ENCODE data around the gene SOX12. TPM values are rescaled to one million over a fixed set of nuclear protein-coding genes. Genes with fewer than 3 reads are reported as not detected.

The SOX12 gene
- total and polyA plus RNA-seq, 4 experiments from 2014 or later, result 0.08 to 5.0 (median 2.7) TPM

GRCh38 chr20:324177-325044 is 941 bp upstream of the SOX12 start:
- Histone ChIP-seq H3K36me3 (ENCODE audit: insufficient read depth, low read length) (no peaks in the 10 kb centered on the region), H3K27ac (ENCODE audit: low read depth, low read length) (peak overlapping the region; percentile 45), H3K27me3 (ENCODE audit: insufficient read depth, low read length) (no peaks in the 10 kb centered on the region), H3K4me3 (ENCODE audit: low read length in 2 of 2) (peak overlapping the region; percentile 79 to 96), H3K4me1 (ENCODE audit: insufficient read depth, low read length) (peaks cover 25% of the 10 kb centered on the region), H3K9me3 (ENCODE audit: control insufficient read depth in 1 of 2, low read length in 2 of 2) (no peaks in the 10 kb centered on the region)
- POLR2A ChIA-PET (ENCODE audit: partially characterized antibody), result interaction anchor here (0.7 to 4.3 kb wide), 9 partner anchors 15 to 219 kb away, joined by 3 to 112 read pairs (median 3); partner anchors contain the start of genes CSNK2A1, TBC1D20 and ZCCHC3
- Mint-ChIP-seq H3K36me3 (peaks cover 0 to 1% of the 10 kb centered on the region in 2 donors), H3K4me3 (peak overlapping the region; percentile 90 to 95 (median 92)), H3K27me3 (no peaks in the 10 kb centered on the region), H3K4me1 (peaks cover 3 to 22% (median 14%) of the 10 kb centered on the region in 4 donors), H3K9me3 (no peaks in the 10 kb centered on the region), H3K27ac (peak overlapping the region; percentile 88 to 96 (median 92))
- peak; percentile 83 to 87 (median 84) for DNase-seq
- intact Hi-C loops (cut with micrococcal nuclease), result loop anchor here (1.0 kb wide), 3 partner anchors 27 to 84 kb away; partner anchors contain the start of genes C20orf96, RBCK1 and ZCCHC3
- CTCF ChIA-PET (ENCODE audit: partially characterized antibody), result interaction anchor here (0.6 to 3.1 kb wide), 6 partner anchors 12 to 154 kb away, joined by 3 to 16 read pairs (median 4); no protein-coding TSS in a partner anchor

- peak; percentile 39 to 63 (median 46) for DNase-seq
- no peaks in the 10 kb centered on the region for H3K27me3 ChIP-seq (ENCODE audit: insufficient read depth, low read length)
- H3K9me3 Mint-ChIP-seq, result no peaks in the 10 kb centered on the region
- peak overlapping the region; percentile 50 for H3K27ac ChIP-seq (ENCODE audit: low read depth, low read length)
- no peaks in the 10 kb centered on the region for H3K27me3 Mint-ChIP-seq
- no peaks in the 10 kb centered on the region for H3K9me3 ChIP-seq (ENCODE audit: control insufficient read depth in 1 of 2, low read length in 2 of 2)
- H3K36me3 ChIP-seq (ENCODE audit: insufficient read depth, low read length), result no peaks in the 10 kb centered on the region
- intact Hi-C loops (cut with micrococcal nuclease), result loop anchor here (1.0 to 2.0 kb wide), 4 partner anchors 21 to 82 kb away; partner anchors contain the start of genes C20orf96, NRSN2, RBCK1 and ZCCHC3
- H3K4me1 ChIP-seq (ENCODE audit: insufficient read depth, low read length), result peaks cover 29% of the 10 kb centered on the region
- peak overlapping the region in 5 of 7 donors; percentile 46 to 86 (median 77) for H3K27ac Mint-ChIP-seq
- H3K4me1 Mint-ChIP-seq, result peaks cover 5 to 30% (median 14%) of the 10 kb centered on the region in 4 donors
- POLR2A ChIA-PET (ENCODE audit: partially characterized antibody), result interaction anchor here (0.6 to 4.3 kb wide), 10 partner anchors 24 to 145 kb away, joined by 3 to 112 read pairs (median 4); partner anchors contain the start of genes TRIB3 and ZCCHC3
- H3K36me3 Mint-ChIP-seq, result peaks cover 0 to 1% of the 10 kb centered on the region in 2 donors
- CTCF ChIA-PET (ENCODE audit: partially characterized antibody), result no interaction called here
- H3K4me3 ChIP-seq (ENCODE audit: low read length in 2 of 2), result peak overlapping the region in 1 of 2 donors; percentile 55
- H3K4me3 Mint-ChIP-seq, result peak overlapping the region; percentile 61 to 86 (median 80)
Observed at GRCh38 chr20:325889-326644, 715 bp downstream of the SOX12 start.

- H3K27ac Mint-ChIP-seq, result peak overlapping the region in 6 of 7 donors; percentile 41 to 87 (median 66)
- Histone ChIP-seq H3K9me3 (ENCODE audit: control insufficient read depth in 1 of 2, low read length in 2 of 2) (no peaks in the 10 kb centered on the region), H3K27me3 (ENCODE audit: insufficient read depth, low read length) (no peaks in the 10 kb centered on the region), H3K4me3 (ENCODE audit: low read length in 2 of 2) (peak overlapping the region in 1 of 2 donors; percentile 41), H3K36me3 (ENCODE audit: insufficient read depth, low read length) (no peaks in the 10 kb centered on the region), H3K27ac (ENCODE audit: low read depth, low read length) (no peak overlapping the region), H3K4me1 (ENCODE audit: insufficient read depth, low read length) (peaks cover 29% of the 10 kb centered on the region)
- CTCF ChIA-PET (ENCODE audit: partially characterized antibody), result no interaction called here
- peak overlapping the region in 7 of 8 donors; percentile 64 to 75 (median 69) for H3K4me3 Mint-ChIP-seq
- POLR2A ChIA-PET (ENCODE audit: partially characterized antibody), result interaction anchor here (0.8 to 4.3 kb wide), 6 partner anchors 29 to 145 kb away, joined by 3 to 112 read pairs (median 4); partner anchors contain the start of genes TRIB3 and ZCCHC3
- peaks cover 5 to 30% (median 14%) of the 10 kb centered on the region in 4 donors for H3K4me1 Mint-ChIP-seq
- H3K36me3 Mint-ChIP-seq, result peaks cover 0 to 1% of the 10 kb centered on the region in 2 donors
- peak in 2 of 5 donors; percentile 15 to 21 for DNase-seq
- no peaks in the 10 kb centered on the region for H3K27me3 Mint-ChIP-seq
- no peaks in the 10 kb centered on the region for H3K9me3 Mint-ChIP-seq
- intact Hi-C loops (cut with micrococcal nuclease), result loop anchor here (2.0 kb wide), 1 partner anchor 20 kb away; the partner anchor contains the start of gene NRSN2
Observed at GRCh38 chr20:326645-327185, 1.4 kb downstream of the SOX12 start.

GRCh38 chr20:327186-328026 is 2.1 kb downstream of the SOX12 start:
- intact Hi-C loops (cut with micrococcal nuclease), result loop anchor here (2.0 kb wide), 1 partner anchor 19 kb away; the partner anchor contains the start of gene NRSN2
- ChIA-PET CTCF (ENCODE audit: partially characterized antibody) (interaction anchor here (0.6 kb wide), 1 partner anchor 40 kb away, joined by 3 read pairs; no protein-coding TSS in a partner anchor), POLR2A (ENCODE audit: partially characterized antibody) (interaction anchor here (1.6 kb wide), 1 partner anchor 111 kb away, joined by 3 read pairs; no protein-coding TSS in a partner anchor)

GRCh38 chr20:328027-328974 is 2.9 kb downstream of the SOX12 start:
- H3K36me3 Mint-ChIP-seq, result peaks cover 0 to 1% of the 10 kb centered on the region in 2 donors
- POLR2A ChIA-PET (ENCODE audit: partially characterized antibody), result interaction anchor here (2.6 kb wide), 1 partner anchor 30 kb away, joined by 11 read pairs; no protein-coding TSS in a partner anchor

More at GRCh38 chr20:327186-328026, 2.1 kb downstream of the SOX12 start:
- Histone ChIP-seq H3K9me3 (ENCODE audit: control insufficient read depth in 1 of 2, low read length in 2 of 2) (no peaks in the 10 kb centered on the region), H3K4me1 (ENCODE audit: insufficient read depth, low read length) (peaks cover 29% of the 10 kb centered on the region), H3K36me3 (ENCODE audit: insufficient read depth, low read length) (no peaks in the 10 kb centered on the region), H3K27ac (ENCODE audit: low read depth, low read length) (no peak overlapping the region), H3K27me3 (ENCODE audit: insufficient read depth, low read length) (no peaks in the 10 kb centered on the region), H3K4me3 (ENCODE audit: low read length in 2 of 2) (peak overlapping the region in 1 of 2 donors; percentile 41)
- H3K27ac Mint-ChIP-seq, result peak overlapping the region; percentile 29 to 86 (median 70)
- DNase-seq, result peak; percentile 63 to 78 (median 68)
- H3K9me3 Mint-ChIP-seq, result no peaks in the 10 kb centered on the region
- H3K4me1 Mint-ChIP-seq, result peaks cover 5 to 30% (median 14%) of the 10 kb centered on the region in 4 donors
- peaks cover 0 to 1% of the 10 kb centered on the region in 2 donors for H3K36me3 Mint-ChIP-seq
- no peaks in the 10 kb centered on the region for H3K27me3 Mint-ChIP-seq
- peak overlapping the region in 7 of 8 donors; percentile 43 to 75 (median 68) for H3K4me3 Mint-ChIP-seq

More at GRCh38 chr20:328027-328974, 2.9 kb downstream of the SOX12 start:
- Histone ChIP-seq H3K4me3 (ENCODE audit: low read length in 2 of 2) (no peak overlapping the region), H3K27me3 (ENCODE audit: insufficient read depth, low read length) (no peaks in the 10 kb centered on the region), H3K9me3 (ENCODE audit: control insufficient read depth in 1 of 2, low read length in 2 of 2) (no peaks in the 10 kb centered on the region), H3K36me3 (ENCODE audit: insufficient read depth, low read length) (no peaks in the 10 kb centered on the region), H3K27ac (ENCODE audit: low read depth, low read length) (no peak overlapping the region), H3K4me1 (ENCODE audit: insufficient read depth, low read length) (peaks cover 29% of the 10 kb centered on the region)
- Mint-ChIP-seq H3K27ac (peak overlapping the region; percentile 26 to 80 (median 70)), H3K9me3 (no peaks in the 10 kb centered on the region), H3K4me1 (peaks cover 5 to 30% (median 14%) of the 10 kb centered on the region in 4 donors), H3K4me3 (peak overlapping the region in 7 of 8 donors; percentile 18 to 73 (median 60)), H3K27me3 (no peaks in the 10 kb centered on the region)
- CTCF ChIA-PET (ENCODE audit: partially characterized antibody), result interaction anchor here (0.6 to 4.5 kb wide), 6 partner anchors 17 to 117 kb away, joined by 3 to 79 read pairs (median 15); partner anchors contain the start of gene DEFB132
- no peak for DNase-seq
- intact Hi-C loops (cut with micrococcal nuclease), result no loop called here

Measured in CD4-positive, alpha-beta memory T cell (primary cell).